H1 (cell line): ENCODE results near the gene CCDC148. TPM values are rescaled to one million over a fixed set of nuclear protein-coding genes. Genes with fewer than 3 reads are reported as not detected.

ENCODE experiments used
- CTCF ChIA-PET: fragments of 300-600 bp; sonication (Branson Sonifier 250); formaldehyde crosslinking; loops from one replicate; lab custom pipeline; 2021; ENCODE audit not compliant: partially characterized antibody; lab: Charles Lee
- POLR2A ChIA-PET: fragments of 300-600 bp; sonication (Branson Sonifier 250); formaldehyde crosslinking; loops from one replicate; lab custom pipeline; 2021; ENCODE audit warnings: inconsistent platforms; ENCODE audit not compliant: partially characterized antibody; lab: Charles Lee
- DNase-seq, 2 experiments: peaks; one replicate each; pipeline versions ENCODE4 v3.0.0 to v3.0.0-alpha.2; 2010 to 2022; ENCODE audit warnings: low spot score in 2 of 2, low read depth in 1 of 2, mixed read lengths in 1 of 2
- FAIRE-seq: peaks from 2 replicates; lab custom pipeline; 2011; peaks lifted over from hg19 to GRCh38; lab: Jason Lieb, UNC
- H2AFZ ChIP-seq: 2 replicates; pipeline ENCODE4 v1.8.1; 2012; ENCODE audit warnings: low read length, inconsistent platforms
- H2AK5ac ChIP-seq: 2 replicates; pipeline ENCODE4 v1.6.1; 2013; ENCODE audit warnings: low read depth, low read length
- H2BK120ac ChIP-seq: replicated peaks from 2 replicates; pipeline ENCODE3; 2013; ENCODE audit warnings: low read depth, low read length, inconsistent platforms
- H2BK12ac ChIP-seq: 2 replicates; pipeline ENCODE4 v1.6.1; 2013; ENCODE audit warnings: low read depth, low read length
- H2BK15ac ChIP-seq: 2 replicates; pipeline ENCODE4 v1.6.1; 2013; ENCODE audit warnings: low read length
- H2BK20ac ChIP-seq: 2 replicates; pipeline ENCODE4 v1.6.1; 2013; ENCODE audit warnings: low read length
- H2BK5ac ChIP-seq: 2 replicates; pipeline ENCODE4 v1.6.1; 2013; ENCODE audit warnings: low read depth, low read length
- H3K14ac ChIP-seq: 2 replicates; pipeline ENCODE4 v1.6.1; 2013; ENCODE audit warnings: inconsistent platforms; ENCODE audit not compliant: insufficient read length
- H3K18ac ChIP-seq: 2 replicates; pipeline ENCODE4 v1.6.1; 2013; ENCODE audit warnings: low read length; ENCODE audit errors: extremely low read depth
- H3K23ac ChIP-seq: 2 replicates; pipeline ENCODE4 v1.6.1; 2013; ENCODE audit warnings: inconsistent platforms; ENCODE audit not compliant: insufficient read length
- H3K23me2 ChIP-seq: 2 replicates; pipeline ENCODE4 v1.6.1; 2013; ENCODE audit warnings: low read depth, low read length
- H3K27ac ChIP-seq: 2 replicates; pipeline ENCODE4 v1.6.1; 2011; ENCODE audit warnings: low read depth, low read length, inconsistent platforms
- H3K27me3 ChIP-seq, 4 experiments: replicated peaks in 1 of 4; 1 replicate in 1 of 4; 2 replicates in 3 of 4; pipeline versions ENCODE4 v1.6.1 to v1.8.1; 2011 to 2013; ENCODE audit warnings: low read length in 3 of 4, mild to moderate bottlenecking in 3 of 4, inconsistent platforms in 2 of 4, mixed read lengths in 2 of 4, moderate library complexity in 1 of 4; ENCODE audit not compliant: control insufficient read depth in 3 of 4, insufficient read depth in 3 of 4; ENCODE audit errors: extremely low read depth in 1 of 4
- H3K36me3 ChIP-seq, 4 experiments: 2 replicates each; pipeline versions ENCODE4 v1.6.1 to v1.8.1; 2011 to 2013; ENCODE audit warnings: mild to moderate bottlenecking in 4 of 4, low read length in 3 of 4, moderate library complexity in 2 of 4, control low read depth in 1 of 4, inconsistent platforms in 1 of 4; ENCODE audit not compliant: insufficient read depth in 4 of 4, control insufficient read depth in 2 of 4
- H3K4ac ChIP-seq: replicated peaks from 2 replicates; pipeline ENCODE3; 2013; ENCODE audit warnings: low read length, low read depth, mixed read lengths, inconsistent platforms; ENCODE audit not compliant: insufficient read length
- H3K4me1 ChIP-seq, 4 experiments: replicated peaks in 1 of 4; 1 replicate in 1 of 4; 2 replicates in 3 of 4; pipeline versions ENCODE4 v1.6.1 to v1.8.1; 2011 to 2013; ENCODE audit warnings: low read length in 3 of 4, inconsistent platforms in 2 of 4, mixed read lengths in 1 of 4; ENCODE audit not compliant: insufficient read depth in 4 of 4, control insufficient read depth in 3 of 4
- H3K4me2 ChIP-seq, 2 experiments: 2 replicates each; pipeline versions ENCODE4 v1.6.1 to v1.8.1; 2011 to 2013; ENCODE audit warnings: low read depth in 2 of 2, low read length in 2 of 2, control low read depth in 1 of 2, inconsistent platforms in 1 of 2, mild to moderate bottlenecking in 1 of 2; ENCODE audit not compliant: insufficient read depth in 1 of 2
- H3K4me3 ChIP-seq, 4 experiments: fragments of 200-600, 300-600 bp in 1 of 4; sonication (generic), shearing (Covaris generic), sonication (Bioruptor Twin) in 1 of 4; 2 replicates each; pipeline versions ENCODE4 v1.5.1 to v1.8.1; 2011 to 2016; ENCODE audit warnings: low read length in 4 of 4, low read depth in 3 of 4, control low read depth in 2 of 4, inconsistent platforms in 2 of 4, mild to moderate bottlenecking in 2 of 4, mixed read lengths in 1 of 4, moderate library complexity in 1 of 4; ENCODE audit not compliant: insufficient read depth in 2 of 4; ENCODE audit errors: extremely low read depth in 1 of 4
- H3K56ac ChIP-seq: replicated peaks from 2 replicates; pipeline ENCODE3; 2013; ENCODE audit warnings: low read depth, mild to moderate bottlenecking, mixed read lengths, low read length, inconsistent platforms; ENCODE audit not compliant: insufficient read length
- H3K79me1 ChIP-seq: 2 replicates; pipeline ENCODE4 v1.6.1; 2013; ENCODE audit warnings: low read depth, low read length, control low read depth
- H3K79me2 ChIP-seq, 2 experiments: 2 replicates each; pipeline versions ENCODE4 v1.6.1 to v1.8.1; 2012 to 2013; ENCODE audit warnings: low read length in 2 of 2, mild to moderate bottlenecking in 2 of 2, inconsistent platforms in 1 of 2; ENCODE audit not compliant: insufficient read depth in 2 of 2, control insufficient read depth in 1 of 2
- H3K9ac ChIP-seq, 4 experiments: replicated peaks in 1 of 4; 1 replicate in 1 of 4; 2 replicates in 3 of 4; pipeline versions ENCODE4 v1.6.1 to v1.8.1; 2011 to 2013; ENCODE audit warnings: low read depth in 3 of 4, low read length in 3 of 4, control low read depth in 2 of 4, mild to moderate bottlenecking in 2 of 4, moderate library complexity in 2 of 4, inconsistent platforms in 1 of 4; ENCODE audit errors: extremely low read depth in 1 of 4
- H3K9me3 ChIP-seq, 2 experiments: 2 replicates each; pipeline versions ENCODE4 v1.6.1 to v1.8.1; 2012 to 2013; ENCODE audit warnings: mild to moderate bottlenecking in 2 of 2, moderate library complexity in 2 of 2, control low read depth in 1 of 2, inconsistent platforms in 1 of 2, low read depth in 1 of 2, low read length in 1 of 2, mixed read lengths in 1 of 2; ENCODE audit not compliant: insufficient read depth in 2 of 2
- H4K20me1 ChIP-seq, 2 experiments: replicated peaks in 1 of 2; 2 replicates each; pipeline versions ENCODE3 to v1.8.1; 2011 to 2013; ENCODE audit warnings: inconsistent platforms in 2 of 2, low read length in 2 of 2, mild to moderate bottlenecking in 1 of 2; ENCODE audit not compliant: insufficient read depth in 2 of 2, control insufficient read depth in 1 of 2
- H4K5ac ChIP-seq: 2 replicates; pipeline ENCODE4 v1.6.1; 2013; ENCODE audit warnings: low read length, low read depth, mixed read lengths, inconsistent platforms; ENCODE audit not compliant: insufficient read length
- H4K8ac ChIP-seq: 2 replicates; pipeline ENCODE4 v1.8.0; 2013; ENCODE audit warnings: mild to moderate bottlenecking, moderate library complexity, low read length, inconsistent platforms; ENCODE audit not compliant: insufficient read depth; ENCODE audit errors: extremely low read depth
- H4K91ac ChIP-seq: replicated peaks from 2 replicates; pipeline ENCODE3; 2013; ENCODE audit warnings: low read length, mixed read lengths, inconsistent platforms; ENCODE audit not compliant: insufficient read length
- ASH2L ChIP-seq: fragments of 200-600, 300-600 bp; sonication (generic); IDR thresholded peaks from one replicate; pipeline ENCODE4 v1.7.1; 2017; ENCODE audit warnings: low read length
- CBX5 ChIP-seq: fragments of 300-800, 300-1000 bp; sonication (generic); IDR thresholded peaks from 2 replicates; pipeline ENCODE4 v1.7.1; 2016; ENCODE audit warnings: antibody characterized with exemption, low read length, low read depth
- CEBPB ChIP-seq: IDR thresholded peaks from 2 replicates; pipeline ENCODE4 v1.6.1; 2012; ENCODE audit warnings: low read depth, low read length
- POU5F1 ChIP-seq: IDR thresholded peaks from 2 replicates; pipeline ENCODE4 v1.6.1; 2011; ENCODE audit warnings: low read depth, mild to moderate bottlenecking, low read length, moderate library complexity
- RAD21 ChIP-seq, 2 experiments: IDR thresholded peaks in 1 of 2; conservative IDR thresholded peaks in 1 of 2; 2 replicates each; pipeline ENCODE4 v1.6.1; 2011; ENCODE audit warnings: low read depth in 2 of 2, low read length in 2 of 2, improper control_type of control experiment in 1 of 2, inconsistent platforms in 1 of 2, mild to moderate bottlenecking in 1 of 2, moderate library complexity in 1 of 2
- TEAD4 ChIP-seq: IDR thresholded peaks from 2 replicates; pipeline ENCODE4 v1.6.1; 2012; ENCODE audit warnings: low read depth, low read length, inconsistent platforms, mixed read lengths
- WGBS, 2 experiments: shearing (Covaris generic) in 1 of 2; methylation state at CpG; one replicate each; pipeline versions ENCODE4 v1.1.6 to v1.1.7; 2013 to 2015; ENCODE audit warnings: low lambda C conversion rate in 2 of 2, mixed read lengths in 2 of 2, inconsistent platforms in 1 of 2, low coverage in 1 of 2, missing lambda C conversion rate in 1 of 2; ENCODE audit not compliant: insufficient replicate concordance in 2 of 2, insufficient coverage in 1 of 2, insufficient read length in 1 of 2; ENCODE audit errors: extremely low coverage in 1 of 2, missing lambda C conversion rate in 1 of 2; 5-methylcytosine and 5-hydroxymethylcytosine counted together
- polyA plus RNA-seq, 7 experiments: library from polyadenylated mRNA; depleted of rRNA in 3 of 7; stranded (reverse) in 5 of 7; unstranded in 2 of 7; fragments of >200 nt in 5 of 7; fragments of 200-250 nt in 2 of 7; gene quantifications; 1 replicate in 5 of 7; 2 replicates in 1 of 7; 4 replicates in 1 of 7; pipeline versions ENCODE4 v1.2.1 to v1.2.3, GENCODE V29; 2011 to 2013; ENCODE audit warnings: missing spikeins in 2 of 7, mixed read lengths in 2 of 7
- total RNA-seq: library from RNA; stranded (reverse); fragmentation: NEBNext Ultra II Directional; extraction: Animal tissue kit (Norgen Biotek cat#: 25700); gene quantifications from 2 replicates; pipeline ENCODE4 v1.2.1, GENCODE V29; 2021
- TF ChIP-seq, protein P1 (sequence below), 3 experiments: IDR thresholded peaks; 1 replicate in 2 of 3; 2 replicates in 1 of 3; pipeline versions ENCODE4 v1.5.1 to v1.6.1; 2011; ENCODE audit warnings: low read length in 3 of 3, mild to moderate bottlenecking in 3 of 3, inconsistent platforms in 2 of 3, low read depth in 1 of 3, moderate library complexity in 1 of 3; ENCODE audit not compliant: insufficient read depth in 1 of 3; ENCODE audit errors: control extremely low read depth in 1 of 3

Gene CCDC148
- total and polyA plus RNA-seq, 2 of the 8 experiments (the other 6 are each of a cell fraction or from before 2014, with no cell fraction given) = 0.45 to 1.3 TPM

GRCh38 chr2:158179660-158180059 lies 276.9 kb downstream of the CCDC148 start:
- POLR2A ChIA-PET = no interaction called here
- H2BK120ac ChIP-seq = no peak overlapping the region
- H3K79me1 ChIP-seq = no peaks in the 10 kb centered on the region
- H3K23me2 ChIP-seq = no peaks in the 10 kb centered on the region; the same call in 1 of the 2 replicates
- FAIRE-seq = peak; percentile 36
- TF ChIP-seq CEBPB (peak; percentile 48), POU5F1 (no peak), RAD21 (IDR thresholded peaks at IDR 0.05 in 1 of 2, conservative IDR thresholded peaks at IDR 0.05 in 1 of 2; ENCODE audit: low read depth in 2 of 2, low read length in 2 of 2) (peak; percentile 65 to 71), CBX5 (no peak), ASH2L (no peak), TEAD4 (no peak)
- TF ChIP-seq, protein P1, sequence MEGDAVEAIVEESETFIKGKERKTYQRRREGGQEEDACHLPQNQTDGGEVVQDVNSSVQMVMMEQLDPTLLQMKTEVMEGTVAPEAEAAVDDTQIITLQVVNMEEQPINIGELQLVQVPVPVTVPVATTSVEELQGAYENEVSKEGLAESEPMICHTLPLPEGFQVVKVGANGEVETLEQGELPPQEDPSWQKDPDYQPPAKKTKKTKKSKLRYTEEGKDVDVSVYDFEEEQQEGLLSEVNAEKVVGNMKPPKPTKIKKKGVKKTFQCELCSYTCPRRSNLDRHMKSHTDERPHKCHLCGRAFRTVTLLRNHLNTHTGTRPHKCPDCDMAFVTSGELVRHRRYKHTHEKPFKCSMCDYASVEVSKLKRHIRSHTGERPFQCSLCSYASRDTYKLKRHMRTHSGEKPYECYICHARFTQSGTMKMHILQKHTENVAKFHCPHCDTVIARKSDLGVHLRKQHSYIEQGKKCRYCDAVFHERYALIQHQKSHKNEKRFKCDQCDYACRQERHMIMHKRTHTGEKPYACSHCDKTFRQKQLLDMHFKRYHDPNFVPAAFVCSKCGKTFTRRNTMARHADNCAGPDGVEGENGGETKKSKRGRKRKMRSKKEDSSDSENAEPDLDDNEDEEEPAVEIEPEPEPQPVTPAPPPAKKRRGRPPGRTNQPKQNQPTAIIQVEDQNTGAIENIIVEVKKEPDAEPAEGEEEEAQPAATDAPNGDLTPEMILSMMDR (IDR thresholded peaks at IDR 0.05; ENCODE audit: control extremely low read depth in 1 of 3, insufficient read depth in 1 of 3, low read depth in 1 of 3, low read length in 3 of 3) = peak in 2 of 3 experiments; percentile 35 to 46; a peak in 2 of 4 replicates
- no peak overlapping the region for H3K4me3 ChIP-seq
- H3K4me2 ChIP-seq = no peak overlapping the region
- H4K5ac ChIP-seq = no peak overlapping the region
- H3K4ac ChIP-seq = no peak overlapping the region
- no peaks in the 10 kb centered on the region for H3K9me3 ChIP-seq
- no peak overlapping the region for H2BK5ac ChIP-seq
- H3K56ac ChIP-seq = no peak overlapping the region
- H3K14ac ChIP-seq = no peak overlapping the region
- H2AK5ac ChIP-seq = no peak overlapping the region
- H3K23ac ChIP-seq = no peak overlapping the region
- H4K91ac ChIP-seq = no peak overlapping the region
- H3K27ac ChIP-seq = no peak overlapping the region
- no peak overlapping the region for H3K9ac ChIP-seq
- no peak overlapping the region for H4K8ac ChIP-seq
- DNase-seq = no peak
- no peaks in the 10 kb centered on the region for H3K79me2 ChIP-seq
- no peaks in the 10 kb centered on the region for H4K20me1 ChIP-seq
- H2BK20ac ChIP-seq = no peak overlapping the region
- no peak overlapping the region for H3K18ac ChIP-seq
- no peaks in the 10 kb centered on the region for H3K27me3 ChIP-seq
- CTCF ChIA-PET = interaction anchor here (0.7 to 2.4 kb wide), 29 partner anchors 9 to 574 kb away, joined by 3 to 10 read pairs (median 4); partner anchors contain the start of gene UPP2
- no peak overlapping the region for H2AFZ ChIP-seq
- H2BK15ac ChIP-seq = no peak overlapping the region
- WGBS, 2 experiments = 82% methylated on average over 2 of the region's 2 CpGs; no CpG with 5 or more reads in 1 of the 2 experiments
- no peak overlapping the region for H2BK12ac ChIP-seq
- H3K4me1 ChIP-seq = peaks cover 0 to 8% (median under 1%) of the 10 kb centered on the region in 4 experiments; a peak in 1 of 7 replicates
- no peaks in the 10 kb centered on the region for H3K36me3 ChIP-seq
